H1 (cell line): ENCODE results near the gene CAPN15. TPM values are rescaled to one million over a fixed set of nuclear protein-coding genes. Genes with fewer than 3 reads are reported as not detected.

ENCODE experiments used
- CTCF ChIA-PET: fragments of 300-600 bp; sonication (Branson Sonifier 250); formaldehyde crosslinking; loops from one replicate; lab custom pipeline; 2021; ENCODE audit not compliant: partially characterized antibody; lab: Charles Lee
- POLR2A ChIA-PET: fragments of 300-600 bp; sonication (Branson Sonifier 250); formaldehyde crosslinking; loops from one replicate; lab custom pipeline; 2021; ENCODE audit warnings: inconsistent platforms; ENCODE audit not compliant: partially characterized antibody; lab: Charles Lee
- DNase-seq, 2 experiments: peaks; one replicate each; pipeline versions ENCODE4 v3.0.0 to v3.0.0-alpha.2; 2010 to 2022; ENCODE audit warnings: low spot score in 2 of 2, low read depth in 1 of 2, mixed read lengths in 1 of 2
- FAIRE-seq: peaks from 2 replicates; lab custom pipeline; 2011; peaks lifted over from hg19 to GRCh38; lab: Jason Lieb, UNC
- H2AFZ ChIP-seq: 2 replicates; pipeline ENCODE4 v1.8.1; 2012; ENCODE audit warnings: low read length, inconsistent platforms
- H2AK5ac ChIP-seq: 2 replicates; pipeline ENCODE4 v1.6.1; 2013; ENCODE audit warnings: low read depth, low read length
- H2BK120ac ChIP-seq: replicated peaks from 2 replicates; pipeline ENCODE3; 2013; ENCODE audit warnings: low read depth, low read length, inconsistent platforms
- H2BK12ac ChIP-seq: 2 replicates; pipeline ENCODE4 v1.6.1; 2013; ENCODE audit warnings: low read depth, low read length
- H2BK15ac ChIP-seq: 2 replicates; pipeline ENCODE4 v1.6.1; 2013; ENCODE audit warnings: low read length
- H2BK20ac ChIP-seq: 2 replicates; pipeline ENCODE4 v1.6.1; 2013; ENCODE audit warnings: low read length
- H2BK5ac ChIP-seq: 2 replicates; pipeline ENCODE4 v1.6.1; 2013; ENCODE audit warnings: low read depth, low read length
- H3K14ac ChIP-seq: 2 replicates; pipeline ENCODE4 v1.6.1; 2013; ENCODE audit warnings: inconsistent platforms; ENCODE audit not compliant: insufficient read length
- H3K18ac ChIP-seq: 2 replicates; pipeline ENCODE4 v1.6.1; 2013; ENCODE audit warnings: low read length; ENCODE audit errors: extremely low read depth
- H3K23ac ChIP-seq: 2 replicates; pipeline ENCODE4 v1.6.1; 2013; ENCODE audit warnings: inconsistent platforms; ENCODE audit not compliant: insufficient read length
- H3K23me2 ChIP-seq: 2 replicates; pipeline ENCODE4 v1.6.1; 2013; ENCODE audit warnings: low read depth, low read length
- H3K27ac ChIP-seq: 2 replicates; pipeline ENCODE4 v1.6.1; 2011; ENCODE audit warnings: low read depth, low read length, inconsistent platforms
- H3K27me3 ChIP-seq, 4 experiments: replicated peaks in 1 of 4; 1 replicate in 1 of 4; 2 replicates in 3 of 4; pipeline versions ENCODE4 v1.6.1 to v1.8.1; 2011 to 2013; ENCODE audit warnings: low read length in 3 of 4, mild to moderate bottlenecking in 3 of 4, inconsistent platforms in 2 of 4, mixed read lengths in 2 of 4, moderate library complexity in 1 of 4; ENCODE audit not compliant: control insufficient read depth in 3 of 4, insufficient read depth in 3 of 4; ENCODE audit errors: extremely low read depth in 1 of 4
- H3K36me3 ChIP-seq, 4 experiments: 2 replicates each; pipeline versions ENCODE4 v1.6.1 to v1.8.1; 2011 to 2013; ENCODE audit warnings: mild to moderate bottlenecking in 4 of 4, low read length in 3 of 4, moderate library complexity in 2 of 4, control low read depth in 1 of 4, inconsistent platforms in 1 of 4; ENCODE audit not compliant: insufficient read depth in 4 of 4, control insufficient read depth in 2 of 4
- H3K4ac ChIP-seq: replicated peaks from 2 replicates; pipeline ENCODE3; 2013; ENCODE audit warnings: low read length, low read depth, mixed read lengths, inconsistent platforms; ENCODE audit not compliant: insufficient read length
- H3K4me1 ChIP-seq, 4 experiments: replicated peaks in 1 of 4; 1 replicate in 1 of 4; 2 replicates in 3 of 4; pipeline versions ENCODE4 v1.6.1 to v1.8.1; 2011 to 2013; ENCODE audit warnings: low read length in 3 of 4, inconsistent platforms in 2 of 4, mixed read lengths in 1 of 4; ENCODE audit not compliant: insufficient read depth in 4 of 4, control insufficient read depth in 3 of 4
- H3K4me2 ChIP-seq, 2 experiments: 2 replicates each; pipeline versions ENCODE4 v1.6.1 to v1.8.1; 2011 to 2013; ENCODE audit warnings: low read depth in 2 of 2, low read length in 2 of 2, control low read depth in 1 of 2, inconsistent platforms in 1 of 2, mild to moderate bottlenecking in 1 of 2; ENCODE audit not compliant: insufficient read depth in 1 of 2
- H3K4me3 ChIP-seq, 4 experiments: fragments of 200-600, 300-600 bp in 1 of 4; sonication (generic), shearing (Covaris generic), sonication (Bioruptor Twin) in 1 of 4; 2 replicates each; pipeline versions ENCODE4 v1.5.1 to v1.8.1; 2011 to 2016; ENCODE audit warnings: low read length in 4 of 4, low read depth in 3 of 4, control low read depth in 2 of 4, inconsistent platforms in 2 of 4, mild to moderate bottlenecking in 2 of 4, mixed read lengths in 1 of 4, moderate library complexity in 1 of 4; ENCODE audit not compliant: insufficient read depth in 2 of 4; ENCODE audit errors: extremely low read depth in 1 of 4
- H3K56ac ChIP-seq: replicated peaks from 2 replicates; pipeline ENCODE3; 2013; ENCODE audit warnings: low read depth, mild to moderate bottlenecking, mixed read lengths, low read length, inconsistent platforms; ENCODE audit not compliant: insufficient read length
- H3K79me1 ChIP-seq: 2 replicates; pipeline ENCODE4 v1.6.1; 2013; ENCODE audit warnings: low read depth, low read length, control low read depth
- H3K79me2 ChIP-seq, 2 experiments: 2 replicates each; pipeline versions ENCODE4 v1.6.1 to v1.8.1; 2012 to 2013; ENCODE audit warnings: low read length in 2 of 2, mild to moderate bottlenecking in 2 of 2, inconsistent platforms in 1 of 2; ENCODE audit not compliant: insufficient read depth in 2 of 2, control insufficient read depth in 1 of 2
- H3K9ac ChIP-seq, 4 experiments: replicated peaks in 1 of 4; 1 replicate in 1 of 4; 2 replicates in 3 of 4; pipeline versions ENCODE4 v1.6.1 to v1.8.1; 2011 to 2013; ENCODE audit warnings: low read depth in 3 of 4, low read length in 3 of 4, control low read depth in 2 of 4, mild to moderate bottlenecking in 2 of 4, moderate library complexity in 2 of 4, inconsistent platforms in 1 of 4; ENCODE audit errors: extremely low read depth in 1 of 4
- H3K9me3 ChIP-seq, 2 experiments: 2 replicates each; pipeline versions ENCODE4 v1.6.1 to v1.8.1; 2012 to 2013; ENCODE audit warnings: mild to moderate bottlenecking in 2 of 2, moderate library complexity in 2 of 2, control low read depth in 1 of 2, inconsistent platforms in 1 of 2, low read depth in 1 of 2, low read length in 1 of 2, mixed read lengths in 1 of 2; ENCODE audit not compliant: insufficient read depth in 2 of 2
- H4K20me1 ChIP-seq, 2 experiments: replicated peaks in 1 of 2; 2 replicates each; pipeline versions ENCODE3 to v1.8.1; 2011 to 2013; ENCODE audit warnings: inconsistent platforms in 2 of 2, low read length in 2 of 2, mild to moderate bottlenecking in 1 of 2; ENCODE audit not compliant: insufficient read depth in 2 of 2, control insufficient read depth in 1 of 2
- H4K5ac ChIP-seq: 2 replicates; pipeline ENCODE4 v1.6.1; 2013; ENCODE audit warnings: low read length, low read depth, mixed read lengths, inconsistent platforms; ENCODE audit not compliant: insufficient read length
- H4K8ac ChIP-seq: 2 replicates; pipeline ENCODE4 v1.8.0; 2013; ENCODE audit warnings: mild to moderate bottlenecking, moderate library complexity, low read length, inconsistent platforms; ENCODE audit not compliant: insufficient read depth; ENCODE audit errors: extremely low read depth
- H4K91ac ChIP-seq: replicated peaks from 2 replicates; pipeline ENCODE3; 2013; ENCODE audit warnings: low read length, mixed read lengths, inconsistent platforms; ENCODE audit not compliant: insufficient read length
- CTCF ChIP-seq, 3 experiments: IDR thresholded peaks; 1 replicate in 2 of 3; 2 replicates in 1 of 3; pipeline versions ENCODE4 v1.5.1 to v1.6.1; 2011; ENCODE audit warnings: low read length in 3 of 3, mild to moderate bottlenecking in 3 of 3, inconsistent platforms in 2 of 3, low read depth in 1 of 3, moderate library complexity in 1 of 3; ENCODE audit not compliant: insufficient read depth in 1 of 3; ENCODE audit errors: control extremely low read depth in 1 of 3
- WGBS, 2 experiments: shearing (Covaris generic) in 1 of 2; methylation state at CpG; one replicate each; pipeline versions ENCODE4 v1.1.6 to v1.1.7; 2013 to 2015; ENCODE audit warnings: low lambda C conversion rate in 2 of 2, mixed read lengths in 2 of 2, inconsistent platforms in 1 of 2, low coverage in 1 of 2, missing lambda C conversion rate in 1 of 2; ENCODE audit not compliant: insufficient replicate concordance in 2 of 2, insufficient coverage in 1 of 2, insufficient read length in 1 of 2; ENCODE audit errors: extremely low coverage in 1 of 2, missing lambda C conversion rate in 1 of 2; 5-methylcytosine and 5-hydroxymethylcytosine counted together
- polyA plus RNA-seq, 7 experiments: library from polyadenylated mRNA; depleted of rRNA in 3 of 7; stranded (reverse) in 5 of 7; unstranded in 2 of 7; fragments of >200 nt in 5 of 7; fragments of 200-250 nt in 2 of 7; gene quantifications; 1 replicate in 5 of 7; 2 replicates in 1 of 7; 4 replicates in 1 of 7; pipeline versions ENCODE4 v1.2.1 to v1.2.3, GENCODE V29; 2011 to 2013; ENCODE audit warnings: missing spikeins in 2 of 7, mixed read lengths in 2 of 7
- total RNA-seq: library from RNA; stranded (reverse); fragmentation: NEBNext Ultra II Directional; extraction: Animal tissue kit (Norgen Biotek cat#: 25700); gene quantifications from 2 replicates; pipeline ENCODE4 v1.2.1, GENCODE V29; 2021

CAPN15 gene
- total and polyA plus RNA-seq, 2 of the 8 experiments (the other 6 are each of a cell fraction or from before 2014, with no cell fraction given), result 38.9 to 76.9 TPM

GRCh38 chr16:533391-534123 is 6.0 kb downstream of the CAPN15 start:
- H3K14ac ChIP-seq, result no peak overlapping the region
- WGBS, 2 experiments, result 91% methylated on average over 25 of the region's 30 CpGs; no CpG with 5 or more reads in 1 of the 2 experiments
- H3K18ac ChIP-seq, result no peak overlapping the region
- H4K8ac ChIP-seq, result peak overlapping the region; percentile 28; the same call in 1 of the 2 replicates
- H4K5ac ChIP-seq, result no peak overlapping the region
- H3K9me3 ChIP-seq, result no peaks in the 10 kb centered on the region
- H3K27me3 ChIP-seq, result no peaks in the 10 kb centered on the region
- H3K4me1 ChIP-seq, result peaks cover 0 to 9% (median 5%) of the 10 kb centered on the region in 4 experiments; a peak in 5 of 7 replicates
- H3K9ac ChIP-seq, result no peak overlapping the region
- H2BK12ac ChIP-seq, result no peak overlapping the region
- H3K4ac ChIP-seq, result no peak overlapping the region
- no peak for FAIRE-seq
- H2BK5ac ChIP-seq, result no peak overlapping the region
- H3K56ac ChIP-seq, result no peak overlapping the region
- ChIA-PET CTCF (interaction anchor here (0.6 to 3.0 kb wide), 16 partner anchors 8 to 326 kb away, joined by 3 to 14 read pairs (median 4); no protein-coding TSS in a partner anchor), POLR2A (interaction anchor here (1.1 to 1.7 kb wide), 2 partner anchors 22 to 105 kb away, joined by 4 read pairs; no protein-coding TSS in a partner anchor)
- H4K91ac ChIP-seq, result no peak overlapping the region
- no peak overlapping the region for H3K23ac ChIP-seq
- H3K36me3 ChIP-seq, result no peaks in the 10 kb centered on the region; a peak in 2 of 8 replicates
- H3K27ac ChIP-seq, result no peak overlapping the region; the same call in 1 of the 2 replicates
- H3K4me2 ChIP-seq, result no peak overlapping the region
- DNase-seq, result no peak
- peaks cover 22% of the 10 kb centered on the region for H3K79me1 ChIP-seq
- H2BK120ac ChIP-seq, result no peak overlapping the region
- H3K4me3 ChIP-seq, result no peak overlapping the region
- peaks cover 6 to 56% of the 10 kb centered on the region in 2 experiments; a peak in 3 of 4 replicates for H3K79me2 ChIP-seq
- H4K20me1 ChIP-seq, result peaks cover 15 to 47% of the 10 kb centered on the region in 2 experiments
- no peak overlapping the region for H2AK5ac ChIP-seq
- H2BK15ac ChIP-seq, result no peak overlapping the region
- no peaks in the 10 kb centered on the region; the same call in 1 of the 2 replicates for H3K23me2 ChIP-seq
- no peak overlapping the region for H2BK20ac ChIP-seq
- H2AFZ ChIP-seq, result no peak overlapping the region
- TF ChIP-seq CTCF (IDR thresholded peaks at IDR 0.05; ENCODE audit: control extremely low read depth in 1 of 3, insufficient read depth in 1 of 3, low read depth in 1 of 3, low read length in 3 of 3), result peak in 1 of 3 experiments; percentile 1; a peak in 1 of 4 replicates
